WTC11 (cell line): ENCODE data around the gene GRIK2. TPM values are rescaled to one million over a fixed set of nuclear protein-coding genes. Genes with fewer than 3 reads are reported as not detected.
A peak's percentile ranks its signal among the peaks of the same experiment; 100 is the strongest.

Experiments
- ATAC-seq: fragments of 200-7000 bp; cut with Tn5 transposase; 2 replicates; pipeline ENCODE4 v1.10.0; 2021; ENCODE audit warnings: mild to moderate bottlenecking, moderate library complexity
- CTCF ChIA-PET: fragments of 300-600 bp; sonication (Branson Sonifier 250); formaldehyde crosslinking; loops from one replicate; lab custom pipeline; 2021; ENCODE audit warnings: antibody characterized with exemption; lab: Charles Lee
- POLR2A ChIA-PET: fragments of 350-600 bp; sonication (Branson Sonifier 250); formaldehyde crosslinking; loops from one replicate; lab custom pipeline; 2021; ENCODE audit warnings: antibody characterized with exemption; lab: Charles Lee
- DNase-seq: peaks from one replicate; pipeline ENCODE4 v3.0.0; 2021; ENCODE audit warnings: low spot score
- H3K27ac Mint-ChIP-seq: 2 replicates; pipeline ENCODE4 v1.8.0; 2021; ENCODE audit warnings: mixed read lengths
- H3K27me3 Mint-ChIP-seq: 2 replicates; pipeline ENCODE4 v1.8.0; 2021; ENCODE audit warnings: low read depth, mild to moderate bottlenecking, moderate library complexity, mixed read lengths
- H3K36me3 Mint-ChIP-seq: 2 replicates; pipeline ENCODE4 v1.8.0; 2021; ENCODE audit warnings: mixed read lengths
- H3K4me1 Mint-ChIP-seq: 2 replicates; pipeline ENCODE4 v1.8.0; 2022; ENCODE audit warnings: mixed read lengths
- H3K4me3 Mint-ChIP-seq: 2 replicates; pipeline ENCODE4 v1.8.0; 2021; ENCODE audit warnings: mild to moderate bottlenecking, moderate library complexity, mixed read lengths
- H3K9me3 Mint-ChIP-seq: 2 replicates; pipeline ENCODE4 v1.8.0; 2021; ENCODE audit warnings: mixed read lengths
- AR ChIP-seq: fragments of 250-450 bp; sonication (Bioruptor Pico); IDR thresholded peaks from 2 replicates; pipeline ENCODE4 v1.9.0; 2021; ENCODE audit warnings: mild to moderate bottlenecking
- ATF3 ChIP-seq: sonication (generic); formaldehyde crosslinking; conservative IDR thresholded peaks from 2 replicates; pipeline ENCODE4 v1.8.1; 2022; ENCODE audit warnings: mild to moderate bottlenecking, missing genetic modification reagents
- CDX4 ChIP-seq: fragments of 250-450 bp; sonication (Bioruptor Pico); IDR thresholded peaks from 2 replicates; pipeline ENCODE4 v1.9.0; 2021; ENCODE audit warnings: moderate library complexity, mild to moderate bottlenecking, inconsistent platforms, borderline replicate concordance
- E2F4 ChIP-seq: sonication (generic); formaldehyde crosslinking; IDR thresholded peaks from 2 replicates; pipeline ENCODE4 v1.8.1; 2022; ENCODE audit warnings: low read depth, mild to moderate bottlenecking, moderate library complexity, missing genetic modification reagents, borderline replicate concordance
- EMX1 ChIP-seq: fragments of 250-450 bp; sonication (Bioruptor Pico); IDR thresholded peaks from 2 replicates; pipeline ENCODE4 v1.8.0; 2021; ENCODE audit warnings: mild to moderate bottlenecking
- ESRRA ChIP-seq: sonication (generic); formaldehyde crosslinking; IDR thresholded peaks from 2 replicates; pipeline ENCODE4 v1.8.1; 2022; ENCODE audit warnings: mild to moderate bottlenecking, missing genetic modification reagents, borderline replicate concordance
- ETV6 ChIP-seq: sonication (generic); formaldehyde crosslinking; IDR thresholded peaks from 2 replicates; pipeline ENCODE4 v1.8.1; 2022; ENCODE audit warnings: mild to moderate bottlenecking, missing genetic modification reagents
- FOXP1 ChIP-seq: sonication (generic); formaldehyde crosslinking; IDR thresholded peaks from 2 replicates; pipeline ENCODE4 v1.8.0; 2022; ENCODE audit warnings: missing genetic modification reagents, mild to moderate bottlenecking, moderate library complexity, borderline replicate concordance
- HMGXB4 ChIP-seq: sonication (generic); formaldehyde crosslinking; IDR thresholded peaks from 2 replicates; pipeline ENCODE4 v1.8.1; 2023; ENCODE audit warnings: mild to moderate bottlenecking, moderate library complexity, missing genetic modification reagents
- IRF1 ChIP-seq: sonication (generic); formaldehyde crosslinking; IDR thresholded peaks from 2 replicates; pipeline ENCODE4 v1.8.0; 2023; ENCODE audit warnings: missing genetic modification reagents
- JAZF1 ChIP-seq: fragments of 250-450 bp; sonication (Bioruptor Pico); IDR thresholded peaks from 2 replicates; pipeline ENCODE4 v1.9.0; 2021; ENCODE audit warnings: moderate library complexity, mild to moderate bottlenecking, inconsistent platforms
- MLX ChIP-seq: sonication (generic); formaldehyde crosslinking; IDR thresholded peaks from 2 replicates; pipeline ENCODE4 v1.8.1; 2023; ENCODE audit warnings: mild to moderate bottlenecking, missing genetic modification reagents, moderate library complexity
- MXD4 ChIP-seq: fragments of 250-450 bp; sonication (Bioruptor Pico); IDR thresholded peaks from 2 replicates; pipeline ENCODE4 v1.8.0; 2021; ENCODE audit warnings: mild to moderate bottlenecking, moderate library complexity, borderline replicate concordance
- NFATC4 ChIP-seq: fragments of 250-450 bp; sonication (Bioruptor Pico); IDR thresholded peaks from 2 replicates; pipeline ENCODE4 v1.9.0; 2021; ENCODE audit warnings: mild to moderate bottlenecking
- NFE2L1 ChIP-seq: sonication (generic); formaldehyde crosslinking; IDR thresholded peaks from 2 replicates; pipeline ENCODE4 v1.8.1; 2023; ENCODE audit warnings: missing genetic modification reagents
- NFYB ChIP-seq: sonication (generic); formaldehyde crosslinking; conservative IDR thresholded peaks from 2 replicates; pipeline ENCODE4 v1.8.0; 2022; ENCODE audit warnings: low read depth, missing genetic modification reagents
- NR3C1 ChIP-seq: sonication (generic); formaldehyde crosslinking; conservative IDR thresholded peaks from 2 replicates; pipeline ENCODE4 v1.8.1; 2023; ENCODE audit warnings: low read depth, mild to moderate bottlenecking, missing genetic modification reagents
- OVOL2 ChIP-seq: fragments of 250-450 bp; sonication (Bioruptor Pico); IDR thresholded peaks from 2 replicates; pipeline ENCODE4 v1.9.0; 2021; ENCODE audit warnings: mild to moderate bottlenecking, borderline replicate concordance
- SOX15 ChIP-seq: fragments of 250-450 bp; sonication (Bioruptor Pico); IDR thresholded peaks from 2 replicates; pipeline ENCODE4 v1.9.0; 2021; ENCODE audit warnings: mild to moderate bottlenecking
- TEAD4 ChIP-seq: sonication (generic); formaldehyde crosslinking; IDR thresholded peaks from 2 replicates; pipeline ENCODE4 v1.8.0; 2022; ENCODE audit warnings: mild to moderate bottlenecking, missing genetic modification reagents
- ZBTB21 ChIP-seq: sonication (generic); formaldehyde crosslinking; IDR thresholded peaks from 2 replicates; pipeline ENCODE4 v1.8.1; 2023; ENCODE audit warnings: mild to moderate bottlenecking, missing genetic modification reagents, borderline replicate concordance
- ZMAT4 ChIP-seq: fragments of 250-450 bp; sonication (Bioruptor Pico); IDR thresholded peaks from 2 replicates; pipeline ENCODE4 v1.9.0; 2021; ENCODE audit warnings: mild to moderate bottlenecking
- ZSCAN18 ChIP-seq: fragments of 250-450 bp; sonication (Bioruptor Pico); IDR thresholded peaks from 2 replicates; pipeline ENCODE4 v2.1.2; 2022; ENCODE audit warnings: mild to moderate bottlenecking, moderate library complexity
- total RNA-seq: library from RNA; stranded (reverse); gene quantifications from 3 replicates; pipeline ENCODE4 v1.2.3, GENCODE V29; 2021

Gene GRIK2
- total RNA-seq, 1 experiment from 2014 or later, result 2.7 TPM

GRCh38 chr6:101824551-101825345, 431.2 kb downstream of the GRIK2 start:
- TF ChIP-seq NR3C1 (no peak), MXD4 (no peak), E2F4 (no peak), SOX15 (CRISPR knock-in tag) (no peak), ETV6 (no peak), JAZF1 (CRISPR knock-in tag) (no peak), ZMAT4 (CRISPR knock-in tag) (no peak), ZSCAN18 (CRISPR knock-in tag) (no peak), CDX4 (CRISPR knock-in tag) (no peak), ATF3 (no peak), NFE2L1 (CRISPR knock-in tag) (no peak)
- TF ChIP-seq, all 79 proteins: peak for 0
- H3K27me3 Mint-ChIP-seq, result no peaks in the 10 kb centered on the region
- H3K4me3 Mint-ChIP-seq, result no peak overlapping the region
- DNase-seq, result no peak
- H3K4me1 Mint-ChIP-seq, result peaks cover 12% of the 10 kb centered on the region
- H3K9me3 Mint-ChIP-seq, result peaks cover 21% of the 10 kb centered on the region
- CTCF ChIA-PET, result no interaction called here
- peaks cover 18% of the 10 kb centered on the region for H3K36me3 Mint-ChIP-seq
- H3K27ac Mint-ChIP-seq, result peak overlapping the region; percentile 62; the same call in 1 of the 2 replicates
- POLR2A ChIA-PET, result no interaction called here
- ATAC-seq, result no peak

- ATAC-seq (no peak), DNase-seq (no peak)
- peaks cover 12% of the 10 kb centered on the region for H3K4me1 Mint-ChIP-seq
- ChIA-PET POLR2A (no interaction called here), CTCF (no interaction called here)
- H3K4me3 Mint-ChIP-seq, result no peak overlapping the region
- H3K27me3 Mint-ChIP-seq, result no peaks in the 10 kb centered on the region
- H3K27ac Mint-ChIP-seq, result no peak overlapping the region
- H3K9me3 Mint-ChIP-seq, result peaks cover 26% of the 10 kb centered on the region
- peaks cover 18% of the 10 kb centered on the region for H3K36me3 Mint-ChIP-seq
- TF ChIP-seq FOXP1 (no peak), ESRRA (CRISPR knock-in tag) (no peak), AR (no peak), HMGXB4 (CRISPR knock-in tag) (no peak), ZBTB21 (no peak), ZMAT4 (CRISPR knock-in tag) (no peak), MLX (CRISPR knock-in tag) (no peak), NFYB (CRISPR knock-in tag) (no peak), NFATC4 (CRISPR knock-in tag) (no peak), TEAD4 (CRISPR knock-in tag) (no peak), IRF1 (no peak), OVOL2 (no peak), EMX1 (CRISPR knock-in tag) (no peak), ZSCAN18 (CRISPR knock-in tag) (no peak)
Observed at GRCh38 chr6:101826269-101826668, 432.8 kb downstream of the GRIK2 start.
